MM.1S (cell line): ENCODE data around the gene TMEM95.

Experiments
- DNase-seq: peaks from one replicate; pipeline ENCODE4 v3.0.0-alpha.2; 2015
- H2AFZ ChIP-seq: fragments of 300-600 bp; sonication (generic); 2 replicates; pipeline ENCODE4 v1.6.0; 2016; ENCODE audit warnings: antibody characterized with exemption, low read length
- H3F3A ChIP-seq: fragments of 300-600 bp; sonication (generic); 2 replicates; pipeline ENCODE4 v1.6.1; 2016; ENCODE audit warnings: mild to moderate bottlenecking, antibody characterized with exemption, low read length, moderate library complexity, mixed read lengths; ENCODE audit not compliant: insufficient read depth
- H3K27ac ChIP-seq: fragments of 300-600 bp; sonication (generic); 2 replicates; pipeline ENCODE4 v1.5.1; 2016; ENCODE audit warnings: mild to moderate bottlenecking, low read length
- H3K27me3 ChIP-seq: fragments of 300-600 bp; sonication (generic); replicated peaks from 2 replicates; pipeline ENCODE4 v1.6.0; 2016; ENCODE audit warnings: low read length; ENCODE audit not compliant: insufficient read depth
- H3K36me3 ChIP-seq: fragments of 300-600 bp; sonication (generic); replicated peaks from 2 replicates; pipeline ENCODE4 v1.6.1; 2016; ENCODE audit warnings: mild to moderate bottlenecking, low read length, mixed read lengths; ENCODE audit not compliant: insufficient read depth
- H3K4me1 ChIP-seq: fragments of 300-600 bp; sonication (generic); 2 replicates; pipeline ENCODE4 v1.6.1; 2016; ENCODE audit warnings: low read length, mixed read lengths
- H3K4me2 ChIP-seq: fragments of 300-600 bp; sonication (generic); 2 replicates; pipeline ENCODE4 v1.6.0; 2016; ENCODE audit warnings: low read depth, low read length
- H3K4me3 ChIP-seq: fragments of 300-600 bp; sonication (generic); 2 replicates; pipeline ENCODE4 v1.5.1; 2016; ENCODE audit warnings: low read length, mixed read lengths
- H3K79me2 ChIP-seq: fragments of 300-600 bp; sonication (generic); 2 replicates; pipeline ENCODE4 v1.6.1; 2016; ENCODE audit warnings: mixed run types, low read length, mixed read lengths
- H3K9ac ChIP-seq: fragments of 300-600 bp; sonication (generic); 2 replicates; pipeline ENCODE4 v1.6.1; 2016; ENCODE audit warnings: low read length, mixed read lengths
- H3K9me2 ChIP-seq: fragments of 300-600 bp; sonication (generic); replicated peaks from 2 replicates; pipeline ENCODE4 v1.6.1; 2016; ENCODE audit warnings: mild to moderate bottlenecking, low read length, mixed read lengths; ENCODE audit not compliant: insufficient read depth
- H3K9me3 ChIP-seq: fragments of 300-600 bp; sonication (generic); replicated peaks from 2 replicates; pipeline ENCODE4 v1.6.1; 2016; ENCODE audit warnings: mild to moderate bottlenecking, low read length, mixed read lengths; ENCODE audit not compliant: insufficient read depth
- H4K20me1 ChIP-seq: fragments of 300-600 bp; sonication (generic); 2 replicates; pipeline ENCODE4 v1.6.1; 2016; ENCODE audit warnings: mild to moderate bottlenecking, low read length, moderate library complexity, mixed read lengths; ENCODE audit not compliant: insufficient read depth
- CTCF ChIP-seq: fragments of 300-600 bp; sonication (generic); IDR thresholded peaks from 2 replicates; pipeline ENCODE4 v1.5.1; 2016; ENCODE audit warnings: antibody characterized with exemption, low read length, mixed read lengths
- EZH2 ChIP-seq: fragments of 300-600 bp; sonication (generic); optimal IDR thresholded peaks from 2 replicates; pipeline ENCODE3; 2017; ENCODE audit warnings: low read depth, mild to moderate bottlenecking, antibody characterized with exemption, low read length, mixed read lengths
- EZH2phosphoT487 ChIP-seq: fragments of 300-600 bp; sonication (generic); IDR thresholded peaks from 2 replicates; pipeline ENCODE4 v1.6.1; 2018; ENCODE audit warnings: antibody characterized with exemption, low read length

TMEM95 gene

GRCh38 chr17:7351665-7352502 is 3.1 kb upstream of the TMEM95 start, which contains the start of gene KCTD11:
Gene KCTD11, plus strand, starts transcription at chr17:7352162.
- Histone ChIP-seq H3K4me1 (peaks cover 5% of the 10 kb centered on the region; the same call in 1 of the 2 replicates), H3K36me3 (no peaks in the 10 kb centered on the region), H3K4me3 (peak within 1 kb of the TSS; percentile 82), H3K9ac (peak within 1 kb of the TSS; percentile 67), H3K4me2 (peak within 1 kb of the TSS; percentile 98), H3K9me2 (no peaks in the 10 kb centered on the region), H3K27ac (peak within 1 kb of the TSS; percentile 50; the same call in 1 of the 2 replicates), H2AFZ (peak within 1 kb of the TSS; percentile 98), H3K9me3 (no peaks in the 10 kb centered on the region), H3F3A (0 out of 2 replicates have a peak, but pooled peaks cover 6% of the 10 kb centered on the region), H4K20me1 (no peaks in the 10 kb centered on the region), H3K79me2 (no peaks in the 10 kb centered on the region), H3K27me3 (0 out of 2 replicates have a peak, but pooled peaks cover 3% of the 10 kb centered on the region)
- TF ChIP-seq CTCF (peak; percentile 72), EZH2phosphoT487 (no peak)
- peak; percentile 74 for DNase-seq

DNA sequence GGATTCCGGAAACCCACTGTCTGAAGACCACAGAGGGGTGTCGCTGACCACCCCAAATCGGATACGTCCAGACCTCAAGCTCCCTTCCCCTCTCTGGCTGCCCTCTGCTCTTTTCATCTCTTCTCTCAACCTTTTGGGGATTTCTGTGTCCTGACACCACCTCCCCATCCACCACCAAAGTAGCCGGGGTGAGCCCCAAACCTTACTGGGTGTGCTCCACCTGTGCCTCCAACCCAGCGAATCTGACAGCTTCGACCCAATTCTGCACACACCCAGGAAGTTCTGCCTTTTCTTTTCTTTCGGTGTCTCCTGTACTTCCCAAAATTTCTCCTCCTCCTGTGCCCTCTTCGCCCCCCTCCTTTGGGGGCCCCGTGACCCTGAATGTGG is 2.5 kb upstream of the TMEM95 start:
- Histone ChIP-seq H3K27me3 (peaks cover 7% of the 10 kb centered on the region; the same call in 1 of the 2 replicates), H3K4me3 (peak overlapping the region; percentile 82), H3K9ac (peak overlapping the region; percentile 67; the same call in 1 of the 2 replicates), H3F3A (0 out of 2 replicates have a peak, but pooled peaks cover 6% of the 10 kb centered on the region), H3K9me2 (no peaks in the 10 kb centered on the region), H3K4me1 (peaks cover 5% of the 10 kb centered on the region; the same call in 1 of the 2 replicates), H3K9me3 (no peaks in the 10 kb centered on the region), H2AFZ (peak overlapping the region; percentile 98), H3K36me3 (no peaks in the 10 kb centered on the region), H4K20me1 (no peaks in the 10 kb centered on the region), H3K4me2 (peak overlapping the region; percentile 98), H3K27ac (no peak overlapping the region), H3K79me2 (no peaks in the 10 kb centered on the region)
- peak; percentile 27 for DNase-seq
- TF ChIP-seq EZH2 = no peak
- no peak for TF ChIP-seq EZH2phosphoT487
- no peak for TF ChIP-seq CTCF

- 0 out of 2 replicates have a peak, but pooled peaks cover 6% of the 10 kb centered on the region for H3F3A ChIP-seq
- no peak for DNase-seq
- no peak overlapping the region for H3K9ac ChIP-seq
- H3K27me3 ChIP-seq = peaks cover 7% of the 10 kb centered on the region; the same call in 1 of the 2 replicates
- H3K9me3 ChIP-seq = no peaks in the 10 kb centered on the region
- no peaks in the 10 kb centered on the region for H3K79me2 ChIP-seq
- no peak overlapping the region for H3K4me3 ChIP-seq
- H3K36me3 ChIP-seq = no peaks in the 10 kb centered on the region
- no peak overlapping the region for H3K27ac ChIP-seq
- H4K20me1 ChIP-seq = no peaks in the 10 kb centered on the region
- peak overlapping the region; percentile 98; the same call in 1 of the 2 replicates for H3K4me2 ChIP-seq
- peaks cover 5% of the 10 kb centered on the region; the same call in 1 of the 2 replicates for H3K4me1 ChIP-seq
- TF ChIP-seq EZH2phosphoT487 (no peak), CTCF (no peak), EZH2 (no peak)
- no peaks in the 10 kb centered on the region for H3K9me2 ChIP-seq
- no peak overlapping the region for H2AFZ ChIP-seq
Observed at GRCh38 chr17:7352910-7353635, 1.9 kb upstream of the TMEM95 start.
